Stomach (tissue), 9 donors: ENCODE data around the gene UCN3. TPM values are rescaled to one million over a fixed set of nuclear protein-coding genes. Genes with fewer than 3 reads are reported as not detected.

Experiments used
- DNase-seq, 2 donors: peaks; one replicate each; pipeline versions ENCODE4 v3.0.0 to v3.0.0-alpha.2; 2013 to 2019
- H3K27ac ChIP-seq, 5 donors: fragments of 200-600 bp in 4 of 5; sonication (generic) in 4 of 5; one replicate each; pipeline ENCODE4 v1.5.1; 2013 to 2019; ENCODE audit warnings: mild to moderate bottlenecking in 1 of 5, moderate library complexity in 1 of 5
- H3K27me3 ChIP-seq, 3 donors: fragments of 200-600 bp; sonication (generic); one replicate each; pipeline ENCODE4 v1.5.1; 2017 to 2019; ENCODE audit warnings: mixed run types in 1 of 3
- H3K36me3 ChIP-seq, 4 donors: fragments of 200-600 bp; sonication (generic); 1 replicate in 3 of 4; 2 replicates in 1 of 4; pipeline ENCODE4 v1.5.1; 2016 to 2019
- H3K4me1 ChIP-seq, 4 donors: fragments of 200-600 bp; sonication (generic); one replicate each; pipeline ENCODE4 v1.5.1; 2016 to 2019
- H3K4me3 ChIP-seq, 4 donors: fragments of 200-600 bp; sonication (generic) in 3 of 4; one replicate each; pipeline ENCODE4 v1.5.1; 2016 to 2019; ENCODE audit warnings: mild to moderate bottlenecking in 1 of 4
- H3K9me3 ChIP-seq, 4 donors: fragments of 200-600 bp; sonication (generic); one replicate each; pipeline ENCODE4 v1.5.1; 2016 to 2019
- EP300 ChIP-seq: sonication (generic); formaldehyde crosslinking; IDR thresholded peaks from one replicate; pipeline ENCODE4 v1.6.1; 2017; ENCODE audit warnings: antibody characterized with exemption
- POLR2A ChIP-seq, 4 donors: fragments of 450-650 bp; IDR thresholded peaks; one replicate each; pipeline ENCODE4 v1.6.1; 2016; ENCODE audit warnings: antibody characterized with exemption in 4 of 4, control low read depth in 2 of 4, mild to moderate bottlenecking in 1 of 4, moderate library complexity in 1 of 4
- POLR2AphosphoS5 ChIP-seq, 3 donors: sonication (generic); formaldehyde crosslinking; IDR thresholded peaks; one replicate each; pipeline ENCODE4 v1.6.1; 2016; ENCODE audit warnings: antibody characterized with exemption in 3 of 3
- WGBS, 5 donors: extraction: QIAGEN DNeasy Blood & Tissue Kit in 3 of 5; methylation state at CpG; one replicate each; pipeline versions ENCODE4 v1.1.5 to v1.1.7; 2013 to 2018; 5-methylcytosine and 5-hydroxymethylcytosine counted together
- intact Hi-C: fragments of 100-400 bp; cut with DNase I; formaldehyde crosslinking; loops from one replicate; pipeline ENCODE4 v1.15.1; 2023; ENCODE audit warnings: low total_unique reads
- polyA plus RNA-seq, 3 donors: library from polyadenylated mRNA; stranded (reverse); fragments of 200-250 nt; gene quantifications; one replicate each; pipeline ENCODE4 v1.2.3, GENCODE V29; 2013
- total RNA-seq, 5 donors: library from RNA; depleted of rRNA; stranded (reverse); fragments of >200 nt; gene quantifications; one replicate each; pipeline versions ENCODE4 v1.1.0 to v1.2.3, GENCODE V29; 2014 to 2016
- TF ChIP-seq, protein P1 (sequence below), 7 experiments: fragments of 450-650 bp in 4 of 7; fragments of 200-600 bp in 3 of 7; sonication (generic) in 3 of 7; IDR thresholded peaks; one replicate each; pipeline ENCODE4 v1.5.1; 2016 to 2019; ENCODE audit warnings: antibody characterized with exemption in 7 of 7, control low read depth in 2 of 7, mild to moderate bottlenecking in 1 of 7
- donor health status: healthy with polysubstance abuse.
- donor health status: Bipolar disorder and iron deficiency.
- donor health status: healthy.

Gene UCN3
- total and polyA plus RNA-seq, 8 donors = 0.13 to 0.37 (median 0.25) TPM; not detected in 5

DNA sequence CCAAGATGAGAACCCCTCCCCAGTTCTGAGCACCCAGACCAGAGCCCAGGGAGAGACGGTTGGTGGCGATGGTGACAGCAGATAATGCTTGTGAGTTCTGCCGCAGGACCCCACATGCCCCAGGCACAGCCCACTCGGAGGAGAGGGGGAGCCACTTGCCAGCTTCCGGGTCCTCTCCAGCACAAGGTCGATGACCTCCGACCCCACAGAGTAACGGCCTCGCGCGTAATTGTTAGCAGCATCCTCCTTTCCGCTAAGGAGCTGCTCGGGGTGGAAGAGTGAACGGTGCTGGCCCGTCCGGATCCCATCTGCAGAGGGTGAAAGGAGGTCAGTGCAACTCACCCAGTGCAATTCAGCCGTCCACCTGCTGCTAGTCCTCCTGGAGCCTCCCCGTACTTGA is 30.4 kb downstream of the UCN3 start:
- Histone ChIP-seq H3K27ac (no peak overlapping the region), H3K4me3 (no peak overlapping the region), H3K4me1 (peaks cover 0 to 5% (median 0%) of the 10 kb centered on the region in 4 donors), H3K27me3 (no peaks in the 10 kb centered on the region), H3K9me3 (peaks cover 12 to 31% (median 16%) of the 10 kb centered on the region in 4 donors), H3K36me3 (no peaks in the 10 kb centered on the region)
- TF ChIP-seq EP300 = no peak
- no peak for TF ChIP-seq POLR2A (IDR thresholded peaks at IDR 0.05)
- TF ChIP-seq, protein P1, sequence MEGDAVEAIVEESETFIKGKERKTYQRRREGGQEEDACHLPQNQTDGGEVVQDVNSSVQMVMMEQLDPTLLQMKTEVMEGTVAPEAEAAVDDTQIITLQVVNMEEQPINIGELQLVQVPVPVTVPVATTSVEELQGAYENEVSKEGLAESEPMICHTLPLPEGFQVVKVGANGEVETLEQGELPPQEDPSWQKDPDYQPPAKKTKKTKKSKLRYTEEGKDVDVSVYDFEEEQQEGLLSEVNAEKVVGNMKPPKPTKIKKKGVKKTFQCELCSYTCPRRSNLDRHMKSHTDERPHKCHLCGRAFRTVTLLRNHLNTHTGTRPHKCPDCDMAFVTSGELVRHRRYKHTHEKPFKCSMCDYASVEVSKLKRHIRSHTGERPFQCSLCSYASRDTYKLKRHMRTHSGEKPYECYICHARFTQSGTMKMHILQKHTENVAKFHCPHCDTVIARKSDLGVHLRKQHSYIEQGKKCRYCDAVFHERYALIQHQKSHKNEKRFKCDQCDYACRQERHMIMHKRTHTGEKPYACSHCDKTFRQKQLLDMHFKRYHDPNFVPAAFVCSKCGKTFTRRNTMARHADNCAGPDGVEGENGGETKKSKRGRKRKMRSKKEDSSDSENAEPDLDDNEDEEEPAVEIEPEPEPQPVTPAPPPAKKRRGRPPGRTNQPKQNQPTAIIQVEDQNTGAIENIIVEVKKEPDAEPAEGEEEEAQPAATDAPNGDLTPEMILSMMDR (IDR thresholded peaks at IDR 0.05) = no peak
- TF ChIP-seq POLR2AphosphoS5 (IDR thresholded peaks at IDR 0.05) = no peak
- intact Hi-C loops = no loop called here
- 89 to 92% (median 91%) methylated on average over 6 to 18 of the region's 18 CpGs for WGBS, 5 donors
- DNase-seq = no peak

DNA sequence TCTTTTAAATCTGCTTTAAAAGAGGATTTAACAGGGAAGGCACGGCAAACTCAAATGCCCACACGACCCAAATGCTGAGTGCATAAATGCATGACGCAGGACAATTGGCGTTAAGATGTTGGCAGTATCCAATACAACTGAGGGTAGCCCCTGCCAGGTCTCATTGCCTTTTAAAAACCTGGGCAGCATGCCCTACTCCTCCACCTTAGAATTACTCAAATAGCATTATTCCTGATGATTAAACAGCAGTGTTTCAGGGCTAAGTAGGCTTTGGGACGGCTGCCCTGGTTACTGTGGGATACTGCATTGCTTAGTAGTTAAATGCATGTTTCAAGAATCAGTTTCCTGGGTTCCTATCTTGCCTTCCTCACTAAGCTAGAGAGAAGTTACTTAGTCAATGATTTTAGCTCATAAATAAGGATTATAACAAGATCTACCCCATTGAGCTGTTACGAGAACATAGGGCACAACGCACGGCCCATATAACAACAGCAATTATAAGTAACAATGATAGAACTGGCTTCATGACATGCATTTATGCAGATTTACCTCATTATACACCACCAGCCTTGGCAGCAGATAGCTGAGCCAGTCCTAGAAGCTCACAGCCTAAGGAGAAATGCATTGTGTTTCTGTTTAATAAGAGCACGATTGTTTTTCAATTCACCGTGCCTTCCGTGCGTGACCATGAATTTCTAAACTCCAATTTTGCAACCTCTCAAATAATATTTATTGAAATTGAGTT is 32.0 kb downstream of the UCN3 start:
- 65 to 85% (median 82%) methylated on average over 12 of the region's 12 CpGs for WGBS, 5 donors
- Histone ChIP-seq H3K4me3 (no peak overlapping the region), H3K27ac (peak overlapping the region in 2 of 5 donors; percentile 25 to 64), H3K9me3 (peaks cover 0 to 16% (median 2%) of the 10 kb centered on the region in 4 donors), H3K27me3 (no peaks in the 10 kb centered on the region), H3K36me3 (no peaks in the 10 kb centered on the region), H3K4me1 (peaks cover 0 to 5% (median 0%) of the 10 kb centered on the region in 4 donors)
- intact Hi-C loops = no loop called here
- DNase-seq = peak in 1 of 2 donors; percentile 52
- TF ChIP-seq POLR2A (IDR thresholded peaks at IDR 0.05) = no peak
- TF ChIP-seq, protein P1 (IDR thresholded peaks at IDR 0.05) = no peak
- TF ChIP-seq POLR2AphosphoS5 (IDR thresholded peaks at IDR 0.05) = peak in 1 of 3 donors; percentile 23
- TF ChIP-seq EP300 = no peak

DNA sequence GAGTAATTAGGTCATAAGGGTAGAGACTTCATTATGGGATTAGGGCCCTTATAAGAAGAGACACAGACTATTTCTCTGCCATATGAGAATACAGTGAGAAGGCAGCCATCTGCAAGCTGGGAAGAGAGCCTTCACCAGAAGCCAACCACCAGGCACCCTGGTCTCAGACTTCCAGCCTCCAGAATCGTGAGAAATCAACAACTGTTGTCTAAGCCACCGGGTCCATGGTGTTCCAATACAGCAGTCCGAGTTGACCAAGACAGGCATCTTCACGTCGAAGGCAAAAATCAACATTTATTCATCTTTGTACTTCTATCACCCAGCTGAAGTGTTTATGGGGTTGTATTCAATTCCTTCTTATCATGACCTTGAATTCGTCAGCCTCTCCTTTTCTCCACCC is 34.6 kb downstream of the UCN3 start:
- no peak for DNase-seq
- no peak for TF ChIP-seq POLR2AphosphoS5 (IDR thresholded peaks at IDR 0.05)
- TF ChIP-seq POLR2A (IDR thresholded peaks at IDR 0.05) = no peak
- TF ChIP-seq, protein P1 (IDR thresholded peaks at IDR 0.05) = no peak
- TF ChIP-seq EP300 = no peak
- Histone ChIP-seq H3K4me1 (peaks cover 0 to 14% (median 2%) of the 10 kb centered on the region in 4 donors), H3K36me3 (no peaks in the 10 kb centered on the region), H3K4me3 (no peak overlapping the region), H3K9me3 (no peaks in the 10 kb centered on the region), H3K27ac (peak overlapping the region in 2 of 5 donors; percentile 30 to 73), H3K27me3 (no peaks in the 10 kb centered on the region)
- WGBS, 5 donors = 63 to 72% (median 66%) methylated on average over 6 of the region's 6 CpGs
- intact Hi-C loops = no loop called here

DNA sequence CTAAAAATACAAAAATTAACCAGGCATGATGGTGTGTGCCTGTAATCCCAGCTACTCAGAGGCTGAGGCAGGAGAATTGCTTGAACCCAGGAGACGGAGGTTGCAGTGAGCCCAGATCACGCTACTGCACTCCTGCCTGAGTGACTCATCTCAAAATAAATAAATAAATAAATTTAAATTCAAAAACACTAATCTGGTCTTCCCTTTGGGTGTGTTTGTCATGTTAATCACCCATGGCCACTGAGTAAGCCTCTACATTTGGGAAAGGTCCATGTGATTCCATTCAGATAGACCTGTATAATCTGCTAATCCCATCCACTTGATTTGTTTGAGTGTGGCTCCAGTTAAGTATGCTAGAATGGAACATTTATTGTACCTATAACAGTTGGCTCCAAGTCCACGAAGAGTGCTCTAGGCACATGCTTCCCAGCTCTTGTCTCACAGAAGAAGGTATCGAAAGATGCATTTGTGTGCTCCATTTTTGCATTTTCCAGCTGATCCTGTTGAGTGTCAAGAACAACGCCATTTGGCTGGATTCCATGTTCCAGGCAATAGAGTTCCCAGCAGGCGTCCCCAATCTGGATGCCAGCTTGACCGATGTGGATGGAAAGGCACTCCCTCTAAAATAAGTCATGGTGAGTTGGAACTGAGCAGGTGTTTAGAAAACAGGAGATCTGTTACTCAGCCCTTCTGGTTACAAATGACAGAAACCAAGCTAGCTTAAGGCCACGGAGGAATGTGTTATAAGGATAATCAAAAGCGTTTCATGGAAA is 35.9 kb downstream of the UCN3 start:
- TF ChIP-seq POLR2AphosphoS5 (IDR thresholded peaks at IDR 0.05) (peak in 2 of 3 donors; percentile 47 to 63), EP300 (no peak)
- TF ChIP-seq, protein P1 (IDR thresholded peaks at IDR 0.05) = no peak
- DNase-seq = no peak
- intact Hi-C loops = no loop called here
- Histone ChIP-seq H3K27ac (peak overlapping the region in 2 of 5 donors; percentile 8 to 73), H3K9me3 (no peaks in the 10 kb centered on the region), H3K4me3 (no peak overlapping the region), H3K27me3 (no peaks in the 10 kb centered on the region), H3K4me1 (peaks cover 0 to 14% (median 2%) of the 10 kb centered on the region in 4 donors), H3K36me3 (no peaks in the 10 kb centered on the region)
- 75 to 91% (median 90%) methylated on average over 9 of the region's 9 CpGs for WGBS, 5 donors
